ENCODE results near the gene MPHOSPH9. TPM values are rescaled to one million over a fixed set of nuclear protein-coding genes. Genes with fewer than 3 reads are reported as not detected.

MPHOSPH9 gene
- total RNA-seq, 1 experiment from 2014 or later, result 47.5 TPM

GRCh38 chr12:123238961-123239360 is 6.0 kb upstream of the MPHOSPH9 start:
- ChIA-PET CTCF (interaction anchor here (0.9 to 4.0 kb wide), 16 partner anchors 14 to 309 kb away, joined by 3 to 42 read pairs (median 5); partner anchors contain the start of gene SBNO1), POLR2A (interaction anchor here (0.5 kb wide), 1 partner anchor 170 kb away, joined by 6 read pairs; no protein-coding TSS in a partner anchor)
- ATAC-seq (no peak), DNase-seq (ENCODE audit: low spot score) (no peak)
- Mint-ChIP-seq H3K9me3 (no peaks in the 10 kb centered on the region), H3K27ac (no peak overlapping the region), H3K36me3 (peaks cover 17% of the 10 kb centered on the region), H3K4me1 (peaks cover 5% of the 10 kb centered on the region), H3K27me3 (ENCODE audit: low read depth) (no peaks in the 10 kb centered on the region), H3K4me3 (no peak overlapping the region)
- TF ChIP-seq E2F1 (CRISPR knock-in tag; IDR thresholded peaks at IDR 0.05) (no peak), ZNF232 (CRISPR knock-in tag; IDR thresholded peaks at IDR 0.05) (no peak), JAZF1 (CRISPR knock-in tag; IDR thresholded peaks at IDR 0.05) (no peak), USF1 (CRISPR knock-in tag; IDR thresholded peaks at IDR 0.05) (no peak), GRHL2 (CRISPR knock-in tag; IDR thresholded peaks at IDR 0.05; ENCODE audit: insufficient replicate concordance, severe bottlenecking) (no peak), ELF4 (CRISPR knock-in tag; IDR thresholded peaks at IDR 0.05; ENCODE audit: low read depth) (no peak)

GRCh38 chr12:123238330-123238682 is 5.4 kb upstream of the MPHOSPH9 start:
- Mint-ChIP-seq H3K27me3 (ENCODE audit: low read depth) (no peaks in the 10 kb centered on the region), H3K36me3 (peaks cover 17% of the 10 kb centered on the region), H3K4me1 (peaks cover 11% of the 10 kb centered on the region), H3K9me3 (no peaks in the 10 kb centered on the region), H3K4me3 (no peak overlapping the region), H3K27ac (no peak overlapping the region)
- POLR2A ChIA-PET, result no interaction called here
- TF ChIP-seq FOXJ3 (CRISPR knock-in tag; IDR thresholded peaks at IDR 0.05; ENCODE audit: borderline replicate concordance) (no peak), CTCF (IDR thresholded peaks at IDR 0.05) (peak; percentile 15; the same call in 1 of the 2 replicates), TEAD4 (CRISPR knock-in tag; IDR thresholded peaks at IDR 0.05) (no peak)
- DNase-seq (ENCODE audit: low spot score) (no peak), ATAC-seq (no peak)
- CTCF ChIA-PET, result interaction anchor here (0.6 to 4.0 kb wide), 49 partner anchors 10 to 444 kb away, joined by 3 to 42 read pairs (median 4); partner anchors contain the start of genes KMT5A, OGFOD2 and SBNO1

- Mint-ChIP-seq H3K36me3 (peaks cover 16% of the 10 kb centered on the region), H3K4me3 (no peak overlapping the region), H3K9me3 (no peaks in the 10 kb centered on the region), H3K4me1 (peaks cover 12% of the 10 kb centered on the region), H3K27ac (peak overlapping the region; percentile 76), H3K27me3 (ENCODE audit: low read depth) (no peaks in the 10 kb centered on the region)
- ATAC-seq (no peak), DNase-seq (ENCODE audit: low spot score) (peak; percentile 63)
- ChIA-PET POLR2A (no interaction called here), CTCF (interaction anchor here (0.6 to 4.0 kb wide), 51 partner anchors 9 to 444 kb away, joined by 3 to 42 read pairs (median 4); partner anchors contain the start of genes KMT5A, OGFOD2 and SBNO1)
- TF ChIP-seq RORB (CRISPR knock-in tag; IDR thresholded peaks at IDR 0.05), result no peak
- TF ChIP-seq CTCF (IDR thresholded peaks at IDR 0.05), result peak; percentile 47
These were observed 4.8 kb upstream of the MPHOSPH9 start for GRCh38 chr12:123237646-123238329.
